Mesothelial cell of epicardium (in vitro differentiated cells): ENCODE results near the gene SMIM29. TPM values are rescaled to one million over a fixed set of nuclear protein-coding genes. Genes with fewer than 3 reads are reported as not detected.

Experiments used
- DNase-seq, 2 experiments: peaks; one replicate each; pipeline ENCODE4 v3.0.0; 2021; ENCODE audit warnings: low spot score in 2 of 2; ENCODE audit not compliant: unreplicated experiment in 2 of 2
- H3K27ac Mint-ChIP-seq: 2 replicates; pipeline ENCODE4 v1.8.0; 2021; ENCODE audit warnings: mixed read lengths
- H3K27me3 Mint-ChIP-seq: 2 replicates; pipeline ENCODE4 v1.8.0; 2021; ENCODE audit warnings: low read depth, mixed read lengths
- H3K36me3 Mint-ChIP-seq: 2 replicates; pipeline ENCODE4 v1.8.0; 2021; ENCODE audit warnings: mixed read lengths
- H3K4me1 Mint-ChIP-seq: 2 replicates; pipeline ENCODE4 v1.8.0; 2021; ENCODE audit warnings: mixed read lengths
- H3K4me3 Mint-ChIP-seq: 2 replicates; pipeline ENCODE4 v1.8.0; 2021; ENCODE audit warnings: mild to moderate bottlenecking, moderate library complexity, mixed read lengths
- H3K9me3 Mint-ChIP-seq: 2 replicates; pipeline ENCODE4 v1.8.0; 2021; ENCODE audit warnings: mixed read lengths
- total RNA-seq: library from RNA; stranded (reverse); gene quantifications from 3 replicates; pipeline ENCODE4 v1.2.1, GENCODE V29; 2021
- TF ChIP-seq, protein P1 (sequence below): fragments of 200-600 bp; sonication (generic); IDR thresholded peaks from one replicate; pipeline ENCODE4 v1.5.0; 2021; ENCODE audit warnings: antibody characterized with exemption; ENCODE audit not compliant: unreplicated experiment

Gene SMIM29
- total RNA-seq, 1 donor from 2014 or later: 8.9 TPM

DNA sequence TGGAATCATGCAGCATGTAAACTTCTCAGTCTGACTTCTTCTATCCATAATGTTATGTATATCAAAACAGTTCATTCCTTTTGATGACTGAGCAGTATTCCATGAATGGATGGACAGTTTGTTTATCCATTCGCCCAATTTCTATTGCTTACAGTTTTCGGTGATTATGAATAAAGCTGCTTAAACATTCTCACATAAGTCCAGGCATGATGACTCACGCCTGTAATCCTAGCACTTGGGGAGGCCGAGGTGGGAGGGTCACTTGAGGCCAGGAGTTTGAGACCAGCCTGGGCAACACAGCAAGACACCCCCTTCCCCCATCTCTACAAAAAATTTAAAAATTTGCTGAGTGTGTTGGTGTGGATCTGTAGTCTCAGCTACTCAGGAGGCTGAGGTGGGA is 35.0 kb downstream of the SMIM29 start:
- Mint-ChIP-seq H3K4me1 (no peaks in the 10 kb centered on the region), H3K36me3 (no peaks in the 10 kb centered on the region), H3K27me3 (no peaks in the 10 kb centered on the region), H3K27ac (no peak overlapping the region), H3K9me3 (no peaks in the 10 kb centered on the region), H3K4me3 (no peak overlapping the region)
- TF ChIP-seq, protein P1, sequence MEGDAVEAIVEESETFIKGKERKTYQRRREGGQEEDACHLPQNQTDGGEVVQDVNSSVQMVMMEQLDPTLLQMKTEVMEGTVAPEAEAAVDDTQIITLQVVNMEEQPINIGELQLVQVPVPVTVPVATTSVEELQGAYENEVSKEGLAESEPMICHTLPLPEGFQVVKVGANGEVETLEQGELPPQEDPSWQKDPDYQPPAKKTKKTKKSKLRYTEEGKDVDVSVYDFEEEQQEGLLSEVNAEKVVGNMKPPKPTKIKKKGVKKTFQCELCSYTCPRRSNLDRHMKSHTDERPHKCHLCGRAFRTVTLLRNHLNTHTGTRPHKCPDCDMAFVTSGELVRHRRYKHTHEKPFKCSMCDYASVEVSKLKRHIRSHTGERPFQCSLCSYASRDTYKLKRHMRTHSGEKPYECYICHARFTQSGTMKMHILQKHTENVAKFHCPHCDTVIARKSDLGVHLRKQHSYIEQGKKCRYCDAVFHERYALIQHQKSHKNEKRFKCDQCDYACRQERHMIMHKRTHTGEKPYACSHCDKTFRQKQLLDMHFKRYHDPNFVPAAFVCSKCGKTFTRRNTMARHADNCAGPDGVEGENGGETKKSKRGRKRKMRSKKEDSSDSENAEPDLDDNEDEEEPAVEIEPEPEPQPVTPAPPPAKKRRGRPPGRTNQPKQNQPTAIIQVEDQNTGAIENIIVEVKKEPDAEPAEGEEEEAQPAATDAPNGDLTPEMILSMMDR: no peak
- no peak for DNase-seq

DNA sequence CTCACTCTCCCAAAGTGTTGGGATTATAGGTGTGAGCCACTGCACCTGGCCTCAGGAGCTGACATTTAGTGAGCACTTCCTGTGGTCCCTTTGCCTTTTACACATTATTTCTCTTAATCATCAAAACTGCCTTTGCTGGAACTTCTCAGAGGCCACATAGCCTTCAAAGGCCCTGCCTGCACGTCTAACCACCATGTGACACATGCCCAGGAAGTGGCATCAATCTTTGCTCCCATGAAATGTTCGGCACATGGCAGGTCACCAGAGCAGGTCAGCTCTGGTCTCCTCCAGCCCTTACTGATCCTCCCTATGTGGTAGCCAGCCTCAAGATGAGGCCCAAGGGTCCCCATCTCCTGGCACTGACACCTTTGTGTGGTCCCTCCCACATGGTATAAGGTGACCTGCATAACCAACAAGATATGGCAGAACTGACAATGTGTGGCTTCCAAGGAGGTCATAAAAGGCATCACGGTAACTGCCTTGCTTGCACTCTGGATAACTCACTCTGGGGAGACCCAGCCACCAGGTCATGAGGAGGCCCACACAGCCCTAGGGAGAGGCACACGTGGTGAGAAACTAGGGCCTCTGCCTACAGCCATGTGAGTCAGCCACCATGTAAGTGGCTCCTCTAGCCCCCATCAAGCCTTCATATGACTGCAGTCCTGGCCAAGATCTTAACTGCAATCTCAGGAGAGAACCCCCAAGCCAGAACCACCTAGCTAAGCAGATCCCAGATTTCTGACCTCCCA is 40.9 kb downstream of the SMIM29 start:
- no peaks in the 10 kb centered on the region for H3K9me3 Mint-ChIP-seq
- no peaks in the 10 kb centered on the region for H3K36me3 Mint-ChIP-seq
- TF ChIP-seq, protein P1: no peak
- H3K27me3 Mint-ChIP-seq: no peaks in the 10 kb centered on the region
- H3K4me3 Mint-ChIP-seq: no peak overlapping the region
- H3K27ac Mint-ChIP-seq: no peak overlapping the region
- no peak for DNase-seq
- no peaks in the 10 kb centered on the region for H3K4me1 Mint-ChIP-seq

DNA sequence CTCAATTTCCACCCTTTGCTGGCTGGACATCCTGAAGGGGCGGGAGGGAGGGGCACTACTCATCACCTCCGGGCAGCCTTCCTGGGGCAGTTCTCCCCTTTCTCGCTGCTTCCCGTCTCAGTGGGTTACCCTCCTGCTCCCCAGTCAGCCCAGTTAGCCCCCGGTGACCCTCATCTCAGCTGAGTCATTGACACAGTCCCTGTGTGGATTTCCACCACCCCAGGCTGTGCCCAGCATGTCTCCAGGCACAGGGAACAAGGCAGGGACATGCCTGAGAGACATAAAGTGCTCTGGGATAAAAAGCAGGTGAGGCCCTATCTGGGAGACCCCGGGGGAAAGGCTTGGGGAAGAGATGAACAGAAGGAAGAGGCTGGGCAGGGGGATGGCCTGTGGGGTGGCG is 42.1 kb downstream of the SMIM29 start:
- Mint-ChIP-seq H3K36me3 (no peaks in the 10 kb centered on the region), H3K4me1 (peaks cover 2% of the 10 kb centered on the region), H3K27me3 (no peaks in the 10 kb centered on the region), H3K4me3 (no peak overlapping the region), H3K9me3 (no peaks in the 10 kb centered on the region), H3K27ac (no peak overlapping the region)
- no peak for DNase-seq
- TF ChIP-seq, protein P1: no peak

DNA sequence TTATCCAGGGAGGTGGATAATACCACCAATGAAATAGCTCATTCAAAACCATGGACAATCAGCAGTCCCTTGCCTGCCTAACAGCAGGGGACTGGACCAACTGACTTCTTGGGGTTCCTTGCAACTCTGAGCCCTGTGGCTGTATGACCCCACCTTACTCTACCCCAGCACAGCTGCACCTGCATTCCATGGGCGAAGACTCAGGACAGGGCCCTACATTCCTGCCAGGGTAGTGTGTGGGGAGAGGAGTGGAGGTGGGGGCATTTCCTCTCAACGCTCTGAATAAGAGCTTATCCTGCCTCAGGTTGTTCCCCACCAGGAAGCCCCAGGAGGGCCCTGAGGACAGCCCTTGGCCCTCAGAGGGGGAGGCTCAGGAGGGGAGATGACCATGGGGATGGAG is 42.9 kb downstream of the SMIM29 start:
- TF ChIP-seq, protein P1: no peak
- Mint-ChIP-seq H3K4me3 (no peak overlapping the region), H3K9me3 (no peaks in the 10 kb centered on the region), H3K36me3 (no peaks in the 10 kb centered on the region), H3K27me3 (no peaks in the 10 kb centered on the region), H3K27ac (no peak overlapping the region), H3K4me1 (peaks cover 2% of the 10 kb centered on the region)
- DNase-seq: no peak

- no peaks in the 10 kb centered on the region for H3K36me3 Mint-ChIP-seq
- no peaks in the 10 kb centered on the region for H3K27me3 Mint-ChIP-seq
- no peaks in the 10 kb centered on the region for H3K9me3 Mint-ChIP-seq
- H3K4me1 Mint-ChIP-seq: peaks cover 2% of the 10 kb centered on the region
- TF ChIP-seq, protein P1: no peak
- no peak for DNase-seq
- no peak overlapping the region for H3K4me3 Mint-ChIP-seq
- H3K27ac Mint-ChIP-seq: no peak overlapping the region
Measured at GRCh38 chr6:34205466-34205865, 43.3 kb downstream of the SMIM29 start.
